Osteocyte (in vitro differentiated cells): ENCODE measurements around the gene VWA3B. TPM values are rescaled to one million over a fixed set of nuclear protein-coding genes. Genes with fewer than 3 reads are reported as not detected.

Source experiments
- DNase-seq: peaks from one replicate; pipeline ENCODE4 v3.0.0; 2021; ENCODE audit warnings: mixed read lengths; ENCODE audit not compliant: unreplicated experiment; ENCODE audit errors: extremely low spot score
- H3K27ac Mint-ChIP-seq: one replicate; pipeline ENCODE4 v1.8.0; 2021; ENCODE audit warnings: mild to moderate bottlenecking, mixed read lengths; ENCODE audit not compliant: unreplicated experiment
- H3K27me3 Mint-ChIP-seq: one replicate; pipeline ENCODE4 v1.8.0; 2021; ENCODE audit warnings: mixed read lengths; ENCODE audit not compliant: unreplicated experiment
- H3K36me3 Mint-ChIP-seq: one replicate; pipeline ENCODE4 v1.8.0; 2021; ENCODE audit warnings: mixed read lengths; ENCODE audit not compliant: unreplicated experiment
- H3K4me1 Mint-ChIP-seq: one replicate; pipeline ENCODE4 v1.8.0; 2021; ENCODE audit warnings: mixed read lengths; ENCODE audit not compliant: unreplicated experiment
- H3K4me3 Mint-ChIP-seq: one replicate; pipeline ENCODE4 v1.8.0; 2021; ENCODE audit warnings: mild to moderate bottlenecking, moderate library complexity, mixed read lengths; ENCODE audit not compliant: unreplicated experiment
- H3K9me3 Mint-ChIP-seq: one replicate; pipeline ENCODE4 v1.8.0; 2021; ENCODE audit warnings: mixed read lengths; ENCODE audit not compliant: unreplicated experiment
- CTCF ChIP-seq: fragments of 200-600 bp; sonication (generic); IDR thresholded peaks from 2 replicates; pipeline ENCODE4 v1.5.0; 2021; ENCODE audit warnings: antibody characterized with exemption, mild to moderate bottlenecking, moderate library complexity
- total RNA-seq: library from RNA; stranded (reverse); gene quantifications from 2 replicates; pipeline ENCODE4 v1.2.1, GENCODE V29; 2021

VWA3B gene
- total RNA-seq, 1 donor from 2014 or later: not detected

- no peaks in the 10 kb centered on the region for H3K36me3 Mint-ChIP-seq
- no peak overlapping the region for H3K27ac Mint-ChIP-seq
- TF ChIP-seq CTCF: no peak
- H3K4me3 Mint-ChIP-seq: no peak overlapping the region
- peaks cover 18% of the 10 kb centered on the region for H3K27me3 Mint-ChIP-seq
- no peaks in the 10 kb centered on the region for H3K9me3 Mint-ChIP-seq
- no peaks in the 10 kb centered on the region for H3K4me1 Mint-ChIP-seq
- no peak for DNase-seq
Observed at GRCh38 chr2:98293931-98294687, 207.1 kb downstream of the VWA3B start.

GRCh38 chr2:98294711-98295110, 207.7 kb downstream of the VWA3B start:
- H3K27ac Mint-ChIP-seq: no peak overlapping the region
- peaks cover 22% of the 10 kb centered on the region for H3K27me3 Mint-ChIP-seq
- H3K4me1 Mint-ChIP-seq: no peaks in the 10 kb centered on the region
- H3K9me3 Mint-ChIP-seq: no peaks in the 10 kb centered on the region
- no peak for TF ChIP-seq CTCF
- no peak for DNase-seq
- no peak overlapping the region for H3K4me3 Mint-ChIP-seq
- H3K36me3 Mint-ChIP-seq: no peaks in the 10 kb centered on the region

- H3K4me3 Mint-ChIP-seq: no peak overlapping the region
- no peak for DNase-seq
- no peaks in the 10 kb centered on the region for H3K4me1 Mint-ChIP-seq
- no peaks in the 10 kb centered on the region for H3K9me3 Mint-ChIP-seq
- no peak overlapping the region for H3K27ac Mint-ChIP-seq
- TF ChIP-seq CTCF: no peak
- H3K36me3 Mint-ChIP-seq: no peaks in the 10 kb centered on the region
- peaks cover 22% of the 10 kb centered on the region for H3K27me3 Mint-ChIP-seq
Observed at GRCh38 chr2:98295275-98295674, 208.3 kb downstream of the VWA3B start.

GRCh38 chr2:98295721-98296414, 208.9 kb downstream of the VWA3B start:
- peak; percentile 67 for DNase-seq
- no peak overlapping the region for H3K4me3 Mint-ChIP-seq
- TF ChIP-seq CTCF: no peak
- no peaks in the 10 kb centered on the region for H3K4me1 Mint-ChIP-seq
- H3K36me3 Mint-ChIP-seq: no peaks in the 10 kb centered on the region
- no peaks in the 10 kb centered on the region for H3K9me3 Mint-ChIP-seq
- H3K27ac Mint-ChIP-seq: no peak overlapping the region
- peaks cover 22% of the 10 kb centered on the region for H3K27me3 Mint-ChIP-seq

- Mint-ChIP-seq H3K9me3 (no peaks in the 10 kb centered on the region), H3K27ac (no peak overlapping the region), H3K4me3 (no peak overlapping the region), H3K4me1 (no peaks in the 10 kb centered on the region), H3K36me3 (no peaks in the 10 kb centered on the region), H3K27me3 (peaks cover 22% of the 10 kb centered on the region)
- TF ChIP-seq CTCF: no peak
- DNase-seq: peak; percentile 30
Observed at GRCh38 chr2:98296440-98296839, 209.5 kb downstream of the VWA3B start.
